ENCODE data around the gene SV2B.

SV2B gene

GRCh38 chr15:91124132-91124531 is 24.1 kb downstream of the SV2B start:
- no peaks in the 10 kb centered on the region for H3K4me1 ChIP-seq (ENCODE audit: control insufficient read depth, insufficient read depth, low read length)
- no peak for DNase-seq (ENCODE audit: low read depth)
- peaks cover 5% of the 10 kb centered on the region for H3K9me3 ChIP-seq (ENCODE audit: control insufficient read depth, low read length)
- peaks cover 13% of the 10 kb centered on the region for H3K27me3 ChIP-seq (replicated peaks; ENCODE audit: control insufficient read depth, insufficient read depth, low read length)
- H3K36me3 ChIP-seq (ENCODE audit: control insufficient read depth, insufficient read depth, low read length, severe bottlenecking), result no peaks in the 10 kb centered on the region
- H3K4me3 ChIP-seq (ENCODE audit: low read length), result no peak overlapping the region
- H3K9ac ChIP-seq (ENCODE audit: low read length), result no peak overlapping the region

- Histone ChIP-seq H3K9me3 (ENCODE audit: control insufficient read depth, low read length) (no peaks in the 10 kb centered on the region), H3K27me3 (replicated peaks; ENCODE audit: control insufficient read depth, insufficient read depth, low read length) (peaks cover 13% of the 10 kb centered on the region), H3K4me1 (ENCODE audit: control insufficient read depth, insufficient read depth, low read length) (no peaks in the 10 kb centered on the region), H3K4me3 (ENCODE audit: low read length) (no peak overlapping the region), H3K36me3 (ENCODE audit: control insufficient read depth, insufficient read depth, low read length, severe bottlenecking) (no peaks in the 10 kb centered on the region), H3K9ac (ENCODE audit: low read length) (no peak overlapping the region)
- no peak for DNase-seq (ENCODE audit: low read depth)
Measured at GRCh38 chr15:91125162-91125561, 25.1 kb downstream of the SV2B start.

- no peaks in the 10 kb centered on the region for H3K36me3 ChIP-seq (ENCODE audit: control insufficient read depth, insufficient read depth, low read length, severe bottlenecking)
- peaks cover 15% of the 10 kb centered on the region for H3K27me3 ChIP-seq (replicated peaks; ENCODE audit: control insufficient read depth, insufficient read depth, low read length)
- no peaks in the 10 kb centered on the region for H3K9me3 ChIP-seq (ENCODE audit: control insufficient read depth, low read length)
- H3K4me3 ChIP-seq (ENCODE audit: low read length), result no peak overlapping the region
- H3K9ac ChIP-seq (ENCODE audit: low read length), result no peak overlapping the region
- H3K4me1 ChIP-seq (ENCODE audit: control insufficient read depth, insufficient read depth, low read length), result no peaks in the 10 kb centered on the region
- DNase-seq (ENCODE audit: low read depth), result no peak
Measured at GRCh38 chr15:91126080-91126479, 26.0 kb downstream of the SV2B start.

- no peaks in the 10 kb centered on the region for H3K9me3 ChIP-seq (ENCODE audit: control insufficient read depth, low read length)
- H3K36me3 ChIP-seq (ENCODE audit: control insufficient read depth, insufficient read depth, low read length, severe bottlenecking), result no peaks in the 10 kb centered on the region
- DNase-seq (ENCODE audit: low read depth), result no peak
- no peak overlapping the region for H3K4me3 ChIP-seq (ENCODE audit: low read length)
- H3K9ac ChIP-seq (ENCODE audit: low read length), result no peak overlapping the region
- H3K4me1 ChIP-seq (ENCODE audit: control insufficient read depth, insufficient read depth, low read length), result no peaks in the 10 kb centered on the region
- peaks cover 15% of the 10 kb centered on the region for H3K27me3 ChIP-seq (replicated peaks; ENCODE audit: control insufficient read depth, insufficient read depth, low read length)
Measured at GRCh38 chr15:91127236-91127955, 27.3 kb downstream of the SV2B start.

GRCh38 chr15:91128016-91128415 is 28.0 kb downstream of the SV2B start:
- Histone ChIP-seq H3K4me1 (ENCODE audit: control insufficient read depth, insufficient read depth, low read length) (no peaks in the 10 kb centered on the region), H3K36me3 (ENCODE audit: control insufficient read depth, insufficient read depth, low read length, severe bottlenecking) (no peaks in the 10 kb centered on the region), H3K27me3 (replicated peaks; ENCODE audit: control insufficient read depth, insufficient read depth, low read length) (peaks cover 15% of the 10 kb centered on the region), H3K9me3 (ENCODE audit: control insufficient read depth, low read length) (no peaks in the 10 kb centered on the region), H3K4me3 (ENCODE audit: low read length) (no peak overlapping the region), H3K9ac (ENCODE audit: low read length) (no peak overlapping the region)
- no peak for DNase-seq (ENCODE audit: low read depth)

- Histone ChIP-seq H3K9ac (ENCODE audit: low read length) (no peak overlapping the region), H3K4me1 (ENCODE audit: control insufficient read depth, insufficient read depth, low read length) (no peaks in the 10 kb centered on the region), H3K4me3 (ENCODE audit: low read length) (no peak overlapping the region), H3K36me3 (ENCODE audit: control insufficient read depth, insufficient read depth, low read length, severe bottlenecking) (no peaks in the 10 kb centered on the region), H3K9me3 (ENCODE audit: control insufficient read depth, low read length) (no peaks in the 10 kb centered on the region), H3K27me3 (replicated peaks; ENCODE audit: control insufficient read depth, insufficient read depth, low read length) (peaks cover 18% of the 10 kb centered on the region)
- DNase-seq (ENCODE audit: low read depth), result no peak
Measured at GRCh38 chr15:91129436-91129835, 29.4 kb downstream of the SV2B start.

GRCh38 chr15:91132079-91132478 is 32.0 kb downstream of the SV2B start:
- H3K4me3 ChIP-seq (ENCODE audit: low read length), result no peak overlapping the region
- H3K9ac ChIP-seq (ENCODE audit: low read length), result no peak overlapping the region
- no peak for DNase-seq (ENCODE audit: low read depth)
- H3K36me3 ChIP-seq (ENCODE audit: control insufficient read depth, insufficient read depth, low read length, severe bottlenecking), result no peaks in the 10 kb centered on the region
- H3K27me3 ChIP-seq (replicated peaks; ENCODE audit: control insufficient read depth, insufficient read depth, low read length), result peaks cover 17% of the 10 kb centered on the region
- H3K4me1 ChIP-seq (ENCODE audit: control insufficient read depth, insufficient read depth, low read length), result no peaks in the 10 kb centered on the region
- H3K9me3 ChIP-seq (ENCODE audit: control insufficient read depth, low read length), result no peaks in the 10 kb centered on the region

GRCh38 chr15:91133511-91133910 is 33.5 kb downstream of the SV2B start:
- peaks cover 7% of the 10 kb centered on the region for H3K27me3 ChIP-seq (replicated peaks; ENCODE audit: control insufficient read depth, insufficient read depth, low read length)
- DNase-seq (ENCODE audit: low read depth), result no peak
- no peaks in the 10 kb centered on the region for H3K4me1 ChIP-seq (ENCODE audit: control insufficient read depth, insufficient read depth, low read length)
- no peak overlapping the region for H3K9ac ChIP-seq (ENCODE audit: low read length)
- no peak overlapping the region for H3K4me3 ChIP-seq (ENCODE audit: low read length)
- no peaks in the 10 kb centered on the region for H3K36me3 ChIP-seq (ENCODE audit: control insufficient read depth, insufficient read depth, low read length, severe bottlenecking)
- H3K9me3 ChIP-seq (ENCODE audit: control insufficient read depth, low read length), result peaks cover 7% of the 10 kb centered on the region

GRCh38 chr15:91135201-91136130 is 35.4 kb downstream of the SV2B start:
- no peaks in the 10 kb centered on the region for H3K36me3 ChIP-seq (ENCODE audit: control insufficient read depth, insufficient read depth, low read length, severe bottlenecking)
- peaks cover 7% of the 10 kb centered on the region for H3K9me3 ChIP-seq (ENCODE audit: control insufficient read depth, low read length)
- DNase-seq (ENCODE audit: low read depth), result no peak
- no peak overlapping the region for H3K4me3 ChIP-seq (ENCODE audit: low read length)
- H3K4me1 ChIP-seq (ENCODE audit: control insufficient read depth, insufficient read depth, low read length), result no peaks in the 10 kb centered on the region
- H3K27me3 ChIP-seq (replicated peaks; ENCODE audit: control insufficient read depth, insufficient read depth, low read length), result peaks cover 5% of the 10 kb centered on the region
- H3K9ac ChIP-seq (ENCODE audit: low read length), result no peak overlapping the region

- Histone ChIP-seq H3K4me3 (ENCODE audit: low read length) (no peak overlapping the region), H3K27me3 (replicated peaks; ENCODE audit: control insufficient read depth, insufficient read depth, low read length) (peaks cover 3% of the 10 kb centered on the region), H3K36me3 (ENCODE audit: control insufficient read depth, insufficient read depth, low read length, severe bottlenecking) (no peaks in the 10 kb centered on the region), H3K4me1 (ENCODE audit: control insufficient read depth, insufficient read depth, low read length) (no peaks in the 10 kb centered on the region), H3K9ac (ENCODE audit: low read length) (no peak overlapping the region), H3K9me3 (ENCODE audit: control insufficient read depth, low read length) (peaks cover 7% of the 10 kb centered on the region)
- no peak for DNase-seq (ENCODE audit: low read depth)
Measured at GRCh38 chr15:91136386-91136923, 36.4 kb downstream of the SV2B start.

- Histone ChIP-seq H3K36me3 (ENCODE audit: control insufficient read depth, insufficient read depth, low read length, severe bottlenecking) (no peaks in the 10 kb centered on the region), H3K27me3 (replicated peaks; ENCODE audit: control insufficient read depth, insufficient read depth, low read length) (no peaks in the 10 kb centered on the region), H3K9ac (ENCODE audit: low read length) (no peak overlapping the region), H3K4me1 (ENCODE audit: control insufficient read depth, insufficient read depth, low read length) (no peaks in the 10 kb centered on the region), H3K4me3 (ENCODE audit: low read length) (no peak overlapping the region), H3K9me3 (ENCODE audit: control insufficient read depth, low read length) (peaks cover 7% of the 10 kb centered on the region)
- DNase-seq (ENCODE audit: low read depth), result no peak
Measured at GRCh38 chr15:91140601-91141000, 40.5 kb downstream of the SV2B start.
